Esophagus squamous epithelium (tissue), 4 donors: ENCODE data around the gene RASL11A.

Source experiments
- CTCF ChIP-seq, 6 experiments: fragments of 450-650 bp in 4 of 6; fragments of 200-600 bp in 2 of 6; sonication (generic) in 2 of 6; IDR thresholded peaks; one replicate each; pipeline ENCODE4 v1.5.1; 2016 to 2019; ENCODE audit warnings: antibody characterized with exemption in 6 of 6, mild to moderate bottlenecking in 4 of 6, moderate library complexity in 4 of 6
- POLR2A ChIP-seq, 4 donors: fragments of 450-650 bp; IDR thresholded peaks; one replicate each; pipeline ENCODE4 v1.6.1; 2017; ENCODE audit warnings: antibody characterized with exemption in 4 of 4, mild to moderate bottlenecking in 4 of 4, moderate library complexity in 3 of 4

- TF ChIP-seq CTCF (IDR thresholded peaks at IDR 0.05) (no peak), POLR2A (IDR thresholded peaks at IDR 0.05) (no peak)
These were observed 42.5 kb upstream of the RASL11A start for GRCh38 chr13:27228131-27228530.
